Measurements from ENCODE around the gene CTNNA3.

Gene CTNNA3

GRCh38 chr10:66575251-66575855 is 1120.6 kb downstream of the CTNNA3 start:
- H3K36me3 ChIP-seq (ENCODE audit: control insufficient read depth in 2 of 2, insufficient read depth in 1 of 2, low read length in 2 of 2) = no peaks in the 10 kb centered on the region
- ChIA-PET CTCF (no interaction called here), POLR2A (no interaction called here)
- no peaks in the 10 kb centered on the region for H3K4me1 ChIP-seq (ENCODE audit: control insufficient read depth, insufficient read depth, low read length)
- no peak overlapping the region for H3K27ac ChIP-seq (ENCODE audit: extremely low read depth, low read depth, low read length)
- TF ChIP-seq REPIN1 (tag by site-specific recombination; IDR thresholded peaks at IDR 0.05; ENCODE audit: low read depth) (no peak), ZNF549 (tag by site-specific recombination; IDR thresholded peaks at IDR 0.05) (no peak), ZNF623 (tag by site-specific recombination; IDR thresholded peaks at IDR 0.05) (no peak), ZNF37A (tag by site-specific recombination; IDR thresholded peaks at IDR 0.05) (no peak), ZNF202 (tag by site-specific recombination; IDR thresholded peaks at IDR 0.05; ENCODE audit: borderline replicate concordance) (no peak), MZF1 (tag by site-specific recombination; IDR thresholded peaks at IDR 0.05; ENCODE audit: borderline replicate concordance) (no peak), AEBP2 (tag by site-specific recombination; IDR thresholded peaks at IDR 0.05; ENCODE audit: borderline replicate concordance) (no peak), ZNF561 (tag by site-specific recombination; IDR thresholded peaks at IDR 0.05; ENCODE audit: borderline replicate concordance) (no peak), ZIC2 (tag by site-specific recombination; IDR thresholded peaks at IDR 0.05) (no peak), ZNF362 (tag by site-specific recombination; IDR thresholded peaks at IDR 0.05) (no peak), ZEB2 (tag by site-specific recombination; IDR thresholded peaks at IDR 0.05) (no peak), PATZ1 (tag by site-specific recombination; IDR thresholded peaks at IDR 0.05) (no peak), MYNN (tag by site-specific recombination; IDR thresholded peaks at IDR 0.05; ENCODE audit: borderline replicate concordance) (no peak), ZNF776 (tag by site-specific recombination; IDR thresholded peaks at IDR 0.05; ENCODE audit: borderline replicate concordance) (no peak), ZNF677 (tag by site-specific recombination; IDR thresholded peaks at IDR 0.05) (no peak), SALL2 (tag by site-specific recombination; IDR thresholded peaks at IDR 0.05; ENCODE audit: borderline replicate concordance) (no peak)
- no peak overlapping the region for H3K4me3 ChIP-seq (ENCODE audit: low read depth, low read length)
- no peaks in the 10 kb centered on the region for H3K9me3 ChIP-seq (ENCODE audit: control insufficient read depth, insufficient read depth, low read depth, low read length)

- Histone ChIP-seq H3K27ac (ENCODE audit: extremely low read depth, low read depth, low read length) (no peak overlapping the region), H3K9me3 (ENCODE audit: control insufficient read depth, insufficient read depth, low read depth, low read length) (no peaks in the 10 kb centered on the region), H3K4me3 (ENCODE audit: low read depth, low read length) (no peak overlapping the region), H3K4me1 (ENCODE audit: control insufficient read depth, insufficient read depth, low read length) (no peaks in the 10 kb centered on the region), H3K36me3 (ENCODE audit: control insufficient read depth in 2 of 2, insufficient read depth in 1 of 2, low read length in 2 of 2) (no peaks in the 10 kb centered on the region)
- TF ChIP-seq ZBTB17 (tag by site-specific recombination; IDR thresholded peaks at IDR 0.05) = no peak
- TF ChIP-seq ZNF362 (tag by site-specific recombination; IDR thresholded peaks at IDR 0.05) = no peak
- no peak for TF ChIP-seq ZBTB20 (tag by site-specific recombination; IDR thresholded peaks at IDR 0.05)
- TF ChIP-seq ZNF24 (tag by site-specific recombination; IDR thresholded peaks at IDR 0.05) = no peak
- TF ChIP-seq YY2 (tag by site-specific recombination; IDR thresholded peaks at IDR 0.05) = no peak
- TF ChIP-seq SCRT1 (tag by site-specific recombination; IDR thresholded peaks at IDR 0.05; ENCODE audit: borderline replicate concordance) = no peak
- TF ChIP-seq ZFP37 (tag by site-specific recombination; IDR thresholded peaks at IDR 0.05) = no peak
- no peak for TF ChIP-seq ZNF239 (tag by site-specific recombination; IDR thresholded peaks at IDR 0.05)
- TF ChIP-seq ZNF280D (tag by site-specific recombination; IDR thresholded peaks at IDR 0.05) = no peak
- no peak for TF ChIP-seq ZFP41 (tag by site-specific recombination; IDR thresholded peaks at IDR 0.05; ENCODE audit: borderline replicate concordance)
- no peak for TF ChIP-seq RBAK (tag by site-specific recombination; IDR thresholded peaks at IDR 0.05)
- POLR2A ChIA-PET = no interaction called here
- CTCF ChIA-PET = no interaction called here
Measured at GRCh38 chr10:66572700-66573099, 1123.3 kb downstream of the CTNNA3 start.
